H1 (cell line): ENCODE results near the gene DISP3. TPM values are rescaled to one million over a fixed set of nuclear protein-coding genes. Genes with fewer than 3 reads are reported as not detected.

ENCODE experiments used
- CTCF ChIA-PET: fragments of 300-600 bp; sonication (Branson Sonifier 250); formaldehyde crosslinking; loops from one replicate; lab custom pipeline; 2021; ENCODE audit not compliant: partially characterized antibody; lab: Charles Lee
- POLR2A ChIA-PET: fragments of 300-600 bp; sonication (Branson Sonifier 250); formaldehyde crosslinking; loops from one replicate; lab custom pipeline; 2021; ENCODE audit warnings: inconsistent platforms; ENCODE audit not compliant: partially characterized antibody; lab: Charles Lee
- DNase-seq, 2 experiments: peaks; one replicate each; pipeline versions ENCODE4 v3.0.0 to v3.0.0-alpha.2; 2010 to 2022; ENCODE audit warnings: low spot score in 2 of 2, low read depth in 1 of 2, mixed read lengths in 1 of 2
- FAIRE-seq: peaks from 2 replicates; lab custom pipeline; 2011; peaks lifted over from hg19 to GRCh38; lab: Jason Lieb, UNC
- H2AFZ ChIP-seq: 2 replicates; pipeline ENCODE4 v1.8.1; 2012; ENCODE audit warnings: low read length, inconsistent platforms
- H2AK5ac ChIP-seq: 2 replicates; pipeline ENCODE4 v1.6.1; 2013; ENCODE audit warnings: low read depth, low read length
- H2BK120ac ChIP-seq: replicated peaks from 2 replicates; pipeline ENCODE3; 2013; ENCODE audit warnings: low read depth, low read length, inconsistent platforms
- H2BK12ac ChIP-seq: 2 replicates; pipeline ENCODE4 v1.6.1; 2013; ENCODE audit warnings: low read depth, low read length
- H2BK15ac ChIP-seq: 2 replicates; pipeline ENCODE4 v1.6.1; 2013; ENCODE audit warnings: low read length
- H2BK20ac ChIP-seq: 2 replicates; pipeline ENCODE4 v1.6.1; 2013; ENCODE audit warnings: low read length
- H2BK5ac ChIP-seq: 2 replicates; pipeline ENCODE4 v1.6.1; 2013; ENCODE audit warnings: low read depth, low read length
- H3K14ac ChIP-seq: 2 replicates; pipeline ENCODE4 v1.6.1; 2013; ENCODE audit warnings: inconsistent platforms; ENCODE audit not compliant: insufficient read length
- H3K18ac ChIP-seq: 2 replicates; pipeline ENCODE4 v1.6.1; 2013; ENCODE audit warnings: low read length; ENCODE audit errors: extremely low read depth
- H3K23ac ChIP-seq: 2 replicates; pipeline ENCODE4 v1.6.1; 2013; ENCODE audit warnings: inconsistent platforms; ENCODE audit not compliant: insufficient read length
- H3K23me2 ChIP-seq: 2 replicates; pipeline ENCODE4 v1.6.1; 2013; ENCODE audit warnings: low read depth, low read length
- H3K27ac ChIP-seq: 2 replicates; pipeline ENCODE4 v1.6.1; 2011; ENCODE audit warnings: low read depth, low read length, inconsistent platforms
- H3K27me3 ChIP-seq, 4 experiments: replicated peaks in 1 of 4; 1 replicate in 1 of 4; 2 replicates in 3 of 4; pipeline versions ENCODE4 v1.6.1 to v1.8.1; 2011 to 2013; ENCODE audit warnings: low read length in 3 of 4, mild to moderate bottlenecking in 3 of 4, inconsistent platforms in 2 of 4, mixed read lengths in 2 of 4, moderate library complexity in 1 of 4; ENCODE audit not compliant: control insufficient read depth in 3 of 4, insufficient read depth in 3 of 4; ENCODE audit errors: extremely low read depth in 1 of 4
- H3K36me3 ChIP-seq, 4 experiments: 2 replicates each; pipeline versions ENCODE4 v1.6.1 to v1.8.1; 2011 to 2013; ENCODE audit warnings: mild to moderate bottlenecking in 4 of 4, low read length in 3 of 4, moderate library complexity in 2 of 4, control low read depth in 1 of 4, inconsistent platforms in 1 of 4; ENCODE audit not compliant: insufficient read depth in 4 of 4, control insufficient read depth in 2 of 4
- H3K4ac ChIP-seq: replicated peaks from 2 replicates; pipeline ENCODE3; 2013; ENCODE audit warnings: low read length, low read depth, mixed read lengths, inconsistent platforms; ENCODE audit not compliant: insufficient read length
- H3K4me1 ChIP-seq, 4 experiments: replicated peaks in 1 of 4; 1 replicate in 1 of 4; 2 replicates in 3 of 4; pipeline versions ENCODE4 v1.6.1 to v1.8.1; 2011 to 2013; ENCODE audit warnings: low read length in 3 of 4, inconsistent platforms in 2 of 4, mixed read lengths in 1 of 4; ENCODE audit not compliant: insufficient read depth in 4 of 4, control insufficient read depth in 3 of 4
- H3K4me2 ChIP-seq, 2 experiments: 2 replicates each; pipeline versions ENCODE4 v1.6.1 to v1.8.1; 2011 to 2013; ENCODE audit warnings: low read depth in 2 of 2, low read length in 2 of 2, control low read depth in 1 of 2, inconsistent platforms in 1 of 2, mild to moderate bottlenecking in 1 of 2; ENCODE audit not compliant: insufficient read depth in 1 of 2
- H3K4me3 ChIP-seq, 4 experiments: fragments of 200-600, 300-600 bp in 1 of 4; sonication (generic), shearing (Covaris generic), sonication (Bioruptor Twin) in 1 of 4; 2 replicates each; pipeline versions ENCODE4 v1.5.1 to v1.8.1; 2011 to 2016; ENCODE audit warnings: low read length in 4 of 4, low read depth in 3 of 4, control low read depth in 2 of 4, inconsistent platforms in 2 of 4, mild to moderate bottlenecking in 2 of 4, mixed read lengths in 1 of 4, moderate library complexity in 1 of 4; ENCODE audit not compliant: insufficient read depth in 2 of 4; ENCODE audit errors: extremely low read depth in 1 of 4
- H3K56ac ChIP-seq: replicated peaks from 2 replicates; pipeline ENCODE3; 2013; ENCODE audit warnings: low read depth, mild to moderate bottlenecking, mixed read lengths, low read length, inconsistent platforms; ENCODE audit not compliant: insufficient read length
- H3K79me1 ChIP-seq: 2 replicates; pipeline ENCODE4 v1.6.1; 2013; ENCODE audit warnings: low read depth, low read length, control low read depth
- H3K79me2 ChIP-seq, 2 experiments: 2 replicates each; pipeline versions ENCODE4 v1.6.1 to v1.8.1; 2012 to 2013; ENCODE audit warnings: low read length in 2 of 2, mild to moderate bottlenecking in 2 of 2, inconsistent platforms in 1 of 2; ENCODE audit not compliant: insufficient read depth in 2 of 2, control insufficient read depth in 1 of 2
- H3K9ac ChIP-seq, 4 experiments: replicated peaks in 1 of 4; 1 replicate in 1 of 4; 2 replicates in 3 of 4; pipeline versions ENCODE4 v1.6.1 to v1.8.1; 2011 to 2013; ENCODE audit warnings: low read depth in 3 of 4, low read length in 3 of 4, control low read depth in 2 of 4, mild to moderate bottlenecking in 2 of 4, moderate library complexity in 2 of 4, inconsistent platforms in 1 of 4; ENCODE audit errors: extremely low read depth in 1 of 4
- H3K9me3 ChIP-seq, 2 experiments: 2 replicates each; pipeline versions ENCODE4 v1.6.1 to v1.8.1; 2012 to 2013; ENCODE audit warnings: mild to moderate bottlenecking in 2 of 2, moderate library complexity in 2 of 2, control low read depth in 1 of 2, inconsistent platforms in 1 of 2, low read depth in 1 of 2, low read length in 1 of 2, mixed read lengths in 1 of 2; ENCODE audit not compliant: insufficient read depth in 2 of 2
- H4K20me1 ChIP-seq, 2 experiments: replicated peaks in 1 of 2; 2 replicates each; pipeline versions ENCODE3 to v1.8.1; 2011 to 2013; ENCODE audit warnings: inconsistent platforms in 2 of 2, low read length in 2 of 2, mild to moderate bottlenecking in 1 of 2; ENCODE audit not compliant: insufficient read depth in 2 of 2, control insufficient read depth in 1 of 2
- H4K5ac ChIP-seq: 2 replicates; pipeline ENCODE4 v1.6.1; 2013; ENCODE audit warnings: low read length, low read depth, mixed read lengths, inconsistent platforms; ENCODE audit not compliant: insufficient read length
- H4K8ac ChIP-seq: 2 replicates; pipeline ENCODE4 v1.8.0; 2013; ENCODE audit warnings: mild to moderate bottlenecking, moderate library complexity, low read length, inconsistent platforms; ENCODE audit not compliant: insufficient read depth; ENCODE audit errors: extremely low read depth
- H4K91ac ChIP-seq: replicated peaks from 2 replicates; pipeline ENCODE3; 2013; ENCODE audit warnings: low read length, mixed read lengths, inconsistent platforms; ENCODE audit not compliant: insufficient read length
- CEBPB ChIP-seq: IDR thresholded peaks from 2 replicates; pipeline ENCODE4 v1.6.1; 2012; ENCODE audit warnings: low read depth, low read length
- POLR2A ChIP-seq, 2 experiments: IDR thresholded peaks; 1 replicate in 1 of 2; 2 replicates in 1 of 2; pipeline ENCODE4 v1.6.1; 2011; ENCODE audit warnings: low read depth in 2 of 2, low read length in 2 of 2, mild to moderate bottlenecking in 2 of 2; ENCODE audit errors: control extremely low read depth in 1 of 2
- WGBS, 2 experiments: shearing (Covaris generic) in 1 of 2; methylation state at CpG; one replicate each; pipeline versions ENCODE4 v1.1.6 to v1.1.7; 2013 to 2015; ENCODE audit warnings: low lambda C conversion rate in 2 of 2, mixed read lengths in 2 of 2, inconsistent platforms in 1 of 2, low coverage in 1 of 2, missing lambda C conversion rate in 1 of 2; ENCODE audit not compliant: insufficient replicate concordance in 2 of 2, insufficient coverage in 1 of 2, insufficient read length in 1 of 2; ENCODE audit errors: extremely low coverage in 1 of 2, missing lambda C conversion rate in 1 of 2; 5-methylcytosine and 5-hydroxymethylcytosine counted together
- polyA plus RNA-seq, 7 experiments: library from polyadenylated mRNA; depleted of rRNA in 3 of 7; stranded (reverse) in 5 of 7; unstranded in 2 of 7; fragments of >200 nt in 5 of 7; fragments of 200-250 nt in 2 of 7; gene quantifications; 1 replicate in 5 of 7; 2 replicates in 1 of 7; 4 replicates in 1 of 7; pipeline versions ENCODE4 v1.2.1 to v1.2.3, GENCODE V29; 2011 to 2013; ENCODE audit warnings: missing spikeins in 2 of 7, mixed read lengths in 2 of 7
- total RNA-seq: library from RNA; stranded (reverse); fragmentation: NEBNext Ultra II Directional; extraction: Animal tissue kit (Norgen Biotek cat#: 25700); gene quantifications from 2 replicates; pipeline ENCODE4 v1.2.1, GENCODE V29; 2021

DISP3 gene
- total and polyA plus RNA-seq, 2 of the 8 experiments (the other 6 are each of a cell fraction or from before 2014, with no cell fraction given), result 3.4 to 4.6 TPM

GRCh38 chr1:11448373-11449099 is 30.4 kb upstream of the DISP3 start:
- ChIA-PET CTCF (interaction anchor here (0.7 to 1.5 kb wide), 2 partner anchors 11 to 195 kb away, joined by 3 to 4 read pairs; no protein-coding TSS in a partner anchor), POLR2A (no interaction called here)
- Histone ChIP-seq H3K79me1 (no peaks in the 10 kb centered on the region), H3K36me3 (no peaks in the 10 kb centered on the region), H4K8ac (no peak overlapping the region), H3K23ac (no peak overlapping the region), H4K5ac (no peak overlapping the region), H3K4ac (no peak overlapping the region), H2BK12ac (no peak overlapping the region), H4K91ac (no peak overlapping the region), H3K79me2 (no peaks in the 10 kb centered on the region), H3K9ac (no peak overlapping the region), H3K14ac (no peak overlapping the region), H2BK20ac (no peak overlapping the region), H3K18ac (no peak overlapping the region), H2AFZ (no peak overlapping the region), H4K20me1 (no peaks in the 10 kb centered on the region), H3K27ac (no peak overlapping the region), H3K4me1 (no peaks in the 10 kb centered on the region; a peak in 2 of 7 replicates), H2BK15ac (no peak overlapping the region), H3K9me3 (no peaks in the 10 kb centered on the region), H2BK120ac (no peak overlapping the region), H3K56ac (no peak overlapping the region), H3K23me2 (no peaks in the 10 kb centered on the region), H3K27me3 (0 out of 7 replicates have a peak, but pooled peaks cover 0 to 2% (median 0%) of the 10 kb centered on the region in 4 experiments), H3K4me3 (no peak overlapping the region), H2AK5ac (no peak overlapping the region), H2BK5ac (no peak overlapping the region), H3K4me2 (no peak overlapping the region)
- FAIRE-seq, result no peak
- WGBS, 2 experiments, result 85% methylated on average over 20 of the region's 20 CpGs; no CpG with 5 or more reads in 1 of the 2 experiments
- TF ChIP-seq CEBPB (peak; percentile 53; the same call in 1 of the 2 replicates), POLR2A (IDR thresholded peaks at IDR 0.05; ENCODE audit: control extremely low read depth in 1 of 2, low read depth in 2 of 2, low read length in 2 of 2) (no peak)
- DNase-seq, result no peak
